SHP77 (cell line): ENCODE measurements around the gene TSPAN12.
"Not testable (repeated sequence)": the region's sequence is repeated elsewhere in the genome, so short reads cannot be mapped to it uniquely, and the experiment has no call there.

Experiments
- DNase-seq, 2 experiments: peaks; one replicate each; lab custom pipeline; 2025; lab: John Stamatoyannopoulos, UW

Gene TSPAN12

DNA sequence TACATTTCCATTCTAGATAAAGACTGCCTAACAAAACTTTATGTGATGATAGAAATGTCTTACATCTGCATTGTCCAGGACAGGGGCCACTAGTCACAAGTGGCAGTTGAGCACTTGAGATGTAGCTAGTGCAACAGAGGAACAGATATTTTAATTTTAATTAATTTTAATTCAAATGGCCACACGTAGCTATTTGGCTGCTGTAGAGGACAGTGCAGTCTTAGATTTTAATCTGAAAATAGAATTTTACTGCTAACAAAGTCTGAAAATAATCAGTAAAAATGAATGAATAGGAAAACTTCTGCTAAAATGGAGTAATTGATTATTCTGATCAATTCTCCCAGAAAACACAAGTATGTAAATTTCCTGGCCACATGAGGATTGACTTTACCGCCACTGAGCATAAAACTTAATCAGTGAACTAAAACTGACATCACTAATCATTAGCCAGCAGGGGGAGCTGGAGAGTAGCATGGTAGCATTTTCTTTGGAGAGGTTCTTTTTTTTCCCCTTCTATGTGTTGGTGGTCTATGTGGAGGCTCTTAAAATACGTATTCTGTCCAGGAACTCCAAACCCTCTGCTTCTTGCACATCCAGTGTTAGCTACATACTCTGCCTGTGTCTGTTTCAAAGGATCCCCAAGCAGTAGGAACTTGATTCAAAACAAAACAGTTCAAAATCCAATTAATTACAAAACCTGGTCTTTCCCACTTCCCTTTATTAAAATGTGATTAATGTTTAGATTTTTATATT is 52.1 kb downstream of the TSPAN12 start:
- peak; percentile 71 to 77 for DNase-seq

DNA sequence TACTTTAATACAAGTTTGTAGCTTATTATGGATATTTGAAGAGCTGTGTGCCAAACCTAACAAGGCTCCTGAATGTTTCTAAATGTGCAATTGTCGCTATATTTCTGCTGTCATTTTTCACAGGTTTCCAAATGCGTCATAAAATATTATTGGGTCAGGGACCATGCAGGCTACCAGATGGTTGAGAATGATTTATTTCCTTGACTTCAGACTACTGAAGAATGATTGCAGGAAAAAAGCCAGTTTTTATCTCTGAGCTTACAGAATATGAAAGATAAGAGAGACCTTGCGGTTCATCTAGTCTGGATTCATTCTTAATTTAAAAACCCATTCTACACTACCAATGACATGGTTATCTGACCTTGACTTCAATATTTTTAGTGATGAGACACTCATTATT is 55.2 kb downstream of the TSPAN12 start:
- no peak for DNase-seq

DNA sequence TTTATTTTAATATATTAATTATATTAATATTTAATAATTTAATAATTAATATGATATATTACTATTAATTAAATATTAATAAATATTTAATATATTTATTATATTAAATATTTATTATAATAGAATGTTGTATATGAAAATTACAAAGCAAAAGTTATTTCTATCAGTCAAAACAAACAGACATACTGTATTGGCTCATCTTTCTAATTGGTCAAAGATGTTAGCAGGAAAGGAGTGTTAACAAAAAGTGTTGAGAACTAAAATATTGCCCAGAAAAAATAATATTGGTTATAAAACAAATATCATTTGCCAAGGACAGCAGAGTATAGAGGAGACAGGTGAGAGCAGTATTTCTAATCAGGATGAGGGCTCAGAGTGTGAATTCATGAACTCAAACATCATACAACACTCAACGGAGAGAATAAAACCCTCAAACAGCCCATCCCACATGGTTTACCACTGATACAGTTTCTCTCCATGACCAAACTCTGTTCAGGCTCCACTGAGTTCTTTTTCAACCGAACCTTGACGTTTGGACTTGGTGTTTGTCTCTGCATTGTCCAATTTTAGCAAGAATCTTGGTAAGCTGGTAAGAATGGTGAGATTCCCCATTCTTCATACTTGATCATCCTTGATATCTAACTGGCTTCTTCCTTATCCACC is 58.0 kb downstream of the TSPAN12 start:
- DNase-seq, result no peak

DNA sequence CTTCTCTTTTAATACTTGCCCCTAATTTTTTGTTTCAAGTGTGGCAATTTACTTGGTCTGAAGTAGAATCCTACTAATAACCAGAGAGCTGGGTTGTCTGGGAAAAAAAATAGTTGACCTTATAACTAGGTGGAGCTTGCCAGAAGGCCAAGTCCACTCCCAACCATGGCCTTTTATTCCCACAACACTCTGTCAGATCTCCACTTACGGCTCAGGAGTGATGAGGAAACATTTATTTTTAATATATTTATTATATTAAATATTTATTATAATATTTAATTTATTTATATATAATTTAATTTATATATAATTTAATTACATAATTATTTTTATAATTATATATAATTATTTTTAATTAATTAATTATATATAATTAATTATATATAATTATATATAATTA is 58.8 kb downstream of the TSPAN12 start:
- no peak for DNase-seq

DNA sequence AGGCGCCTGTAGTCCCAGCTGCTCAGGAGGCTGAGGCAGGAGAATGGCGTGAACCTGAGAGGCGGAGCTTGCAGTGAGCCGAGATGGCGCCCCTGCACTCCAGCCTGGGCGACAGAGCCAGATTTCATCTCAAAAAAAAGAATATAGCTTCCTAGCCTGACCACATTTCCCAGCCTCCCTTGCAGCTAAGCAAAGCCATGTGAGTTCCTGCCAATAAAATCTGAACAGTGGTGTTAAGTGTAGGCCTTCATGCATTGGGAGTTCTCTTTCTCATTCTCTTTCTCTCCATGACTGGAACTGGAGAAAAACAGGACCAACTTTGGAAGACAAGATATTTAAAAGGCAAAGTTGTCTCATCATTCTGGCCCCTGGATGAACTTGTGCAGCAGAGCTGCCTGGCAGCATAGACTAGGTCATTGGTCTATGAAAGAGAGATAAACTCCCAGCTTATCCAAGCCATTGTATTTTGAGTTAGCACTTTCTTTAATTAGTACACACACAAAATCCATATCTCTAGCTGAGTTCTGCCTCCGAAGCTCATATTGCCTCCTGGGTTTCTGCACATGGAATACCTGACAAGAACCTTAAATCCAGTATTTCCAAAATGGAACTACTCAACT is 60.8 kb downstream of the TSPAN12 start:
- no peak for DNase-seq

DNA sequence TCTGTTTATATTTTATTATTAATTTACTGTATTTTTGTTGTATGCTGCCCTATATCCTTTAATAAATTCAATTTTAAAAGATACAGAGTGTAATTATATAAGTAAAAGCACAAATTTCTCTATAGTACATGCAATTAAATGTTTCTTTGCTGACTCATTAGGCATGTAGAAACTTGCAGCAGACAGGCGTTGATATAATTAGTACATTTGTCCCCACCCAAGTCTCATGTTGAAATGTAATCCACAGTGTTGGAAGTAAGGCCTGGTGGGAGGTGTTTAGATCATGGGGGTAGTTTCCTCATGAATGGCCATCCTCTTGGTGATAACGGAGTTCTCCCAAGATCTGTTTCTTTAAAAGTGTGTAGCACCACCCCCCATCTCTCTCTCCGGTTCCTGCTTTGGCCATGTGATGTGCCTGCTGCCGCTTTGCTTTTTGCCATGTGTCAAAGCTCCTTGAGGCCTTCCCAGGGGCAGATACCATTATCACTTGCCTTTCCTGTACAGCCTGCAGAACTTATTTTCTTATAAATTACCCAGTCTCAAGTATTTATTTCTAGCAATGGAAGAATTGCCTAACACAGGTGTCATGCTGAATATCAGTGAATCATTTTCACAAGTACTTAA is 63.7 kb downstream of the TSPAN12 start:
- DNase-seq, result no peak

DNA sequence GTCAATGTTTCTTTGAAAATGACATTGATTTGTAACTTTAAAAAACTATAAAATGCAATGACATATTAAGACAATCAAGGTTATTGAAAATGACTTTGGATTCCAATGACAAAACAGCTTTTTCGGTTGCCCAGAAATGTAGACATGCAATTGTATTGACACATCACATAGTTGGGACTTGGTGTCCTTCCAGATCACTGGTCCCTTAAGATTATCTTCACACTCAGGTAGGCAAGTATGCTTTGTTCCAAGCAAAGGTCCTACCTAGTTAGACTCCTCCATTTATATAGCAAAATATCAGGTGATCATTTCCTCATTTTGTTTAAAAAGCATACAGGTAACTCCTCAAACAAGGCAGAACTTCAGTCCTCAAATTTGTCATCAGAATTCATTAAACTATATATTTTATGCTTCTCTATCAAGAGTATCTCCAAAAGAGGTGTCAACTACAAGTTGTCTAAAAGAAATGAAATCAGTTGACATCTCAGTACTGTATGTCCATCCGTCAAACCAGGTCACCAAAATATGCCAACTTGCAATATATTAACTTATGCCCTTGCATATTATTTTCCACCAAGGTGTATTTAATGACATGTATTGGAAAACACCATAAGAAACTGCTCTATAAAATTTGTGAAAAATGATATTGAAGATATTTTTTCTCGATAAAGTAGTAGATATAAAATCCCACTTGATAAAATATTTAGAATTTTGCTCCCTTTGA is 64.6 kb downstream of the TSPAN12 start:
- no peak for DNase-seq

DNA sequence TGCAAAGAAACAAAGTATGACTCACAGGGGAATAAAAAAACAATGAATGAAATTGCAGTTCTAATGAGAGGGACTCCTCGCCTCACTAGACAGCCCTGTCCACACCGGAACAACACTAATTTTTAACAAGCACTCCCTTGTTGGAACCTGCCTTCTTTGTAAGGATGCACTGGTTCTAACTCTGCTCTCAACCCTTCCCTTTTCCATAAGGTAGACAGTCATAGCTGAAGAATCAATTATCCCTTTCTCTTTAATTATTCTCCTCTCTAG is 65.1 kb downstream of the TSPAN12 start:
- no peak for DNase-seq

DNA sequence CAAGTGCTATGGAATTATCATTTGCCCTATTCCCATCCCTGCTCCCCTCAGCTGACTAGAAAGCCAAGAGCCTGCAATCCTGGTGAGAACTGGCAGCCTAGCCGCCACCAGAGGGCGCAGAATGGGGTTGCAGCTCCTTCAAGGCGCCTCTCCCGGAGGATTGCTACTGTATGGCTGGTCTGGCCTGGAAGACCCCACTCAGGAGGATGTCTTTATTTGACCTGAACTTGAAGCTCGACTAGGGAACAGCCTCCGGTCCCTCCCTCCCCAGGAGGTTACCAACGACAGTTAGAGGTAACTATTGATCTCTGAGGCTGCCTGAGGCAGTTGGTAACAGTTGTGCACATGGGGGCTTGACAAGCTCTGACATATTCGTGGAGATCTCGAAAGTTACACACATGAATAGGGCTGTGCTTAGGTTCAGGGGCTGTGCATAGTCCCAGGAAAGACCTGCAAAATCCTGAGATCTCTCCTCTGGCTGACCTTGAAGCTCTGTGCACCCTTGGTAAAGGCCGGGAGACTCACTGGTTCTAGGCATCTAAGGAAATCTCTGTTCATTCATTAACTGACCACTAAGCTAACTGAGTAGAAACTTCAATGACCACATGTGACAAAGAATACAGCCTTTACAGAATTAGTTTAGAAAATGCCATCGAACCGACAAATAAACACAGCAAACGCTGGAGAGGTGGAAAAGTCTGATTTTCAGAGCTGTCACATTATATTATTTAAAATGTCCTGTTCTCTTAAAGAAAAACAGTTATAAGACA is 65.7 kb downstream of the TSPAN12 start:
- peak; percentile 38 to 43 for DNase-seq

DNA sequence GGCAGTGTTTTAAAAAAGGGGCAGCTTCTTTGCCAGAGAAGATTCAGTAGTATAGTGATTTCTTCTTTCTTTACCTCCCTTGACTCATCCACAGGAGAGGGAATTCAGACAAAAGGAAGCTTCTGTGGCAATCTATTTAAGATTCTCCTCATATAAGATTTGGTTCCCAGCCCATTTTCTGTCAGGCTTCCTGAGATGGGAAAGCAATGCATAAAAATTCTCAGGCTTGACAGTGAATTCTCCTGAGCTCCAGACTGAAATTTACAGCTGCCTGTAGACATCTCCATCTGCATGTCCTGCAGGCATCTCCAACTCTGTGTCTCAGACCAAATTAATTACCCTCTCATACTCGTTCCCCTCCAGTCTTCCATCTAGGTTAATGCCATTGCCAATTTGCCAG is 72.8 kb downstream of the TSPAN12 start:
- DNase-seq, result no peak

DNA sequence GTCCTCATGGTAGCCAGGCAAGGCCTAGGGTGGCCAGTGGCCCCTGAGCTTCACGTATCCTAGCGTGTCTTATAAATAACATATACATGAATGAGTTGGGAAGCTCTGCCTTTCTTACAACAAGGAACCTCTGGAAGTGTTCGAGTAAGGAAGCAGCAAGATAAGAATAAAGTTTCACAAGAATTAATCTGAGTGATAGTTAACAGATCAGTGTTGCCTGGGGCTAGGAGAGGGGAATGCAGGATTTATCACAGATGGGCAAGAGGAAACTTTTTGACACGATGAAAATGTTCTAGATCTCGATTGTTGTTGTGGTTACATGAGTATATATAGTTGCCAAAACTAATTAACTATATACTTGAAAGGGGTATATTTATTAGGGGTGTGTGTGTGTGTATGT is 74.2 kb downstream of the TSPAN12 start:
- DNase-seq, result no peak

DNA sequence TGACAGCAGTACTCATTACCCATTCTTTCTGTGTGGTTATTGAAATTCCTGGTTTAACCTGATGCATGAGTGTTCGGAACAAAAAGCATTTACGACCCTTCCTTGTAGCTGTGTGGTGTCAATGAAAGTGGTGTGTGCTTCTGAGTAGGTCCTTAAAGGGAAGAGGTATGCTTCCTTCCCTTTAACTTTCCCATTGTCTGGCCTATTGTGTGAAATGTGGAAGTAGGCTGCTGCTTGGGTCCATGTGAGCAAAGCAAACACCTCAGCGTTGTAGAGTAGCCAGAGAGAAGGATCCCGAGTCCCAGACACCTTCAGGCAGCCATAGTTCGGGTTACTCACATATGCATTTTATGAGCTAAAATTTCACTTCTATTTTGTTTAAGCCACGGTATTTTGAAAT is 74.7 kb downstream of the TSPAN12 start:
- DNase-seq, result no peak

DNA sequence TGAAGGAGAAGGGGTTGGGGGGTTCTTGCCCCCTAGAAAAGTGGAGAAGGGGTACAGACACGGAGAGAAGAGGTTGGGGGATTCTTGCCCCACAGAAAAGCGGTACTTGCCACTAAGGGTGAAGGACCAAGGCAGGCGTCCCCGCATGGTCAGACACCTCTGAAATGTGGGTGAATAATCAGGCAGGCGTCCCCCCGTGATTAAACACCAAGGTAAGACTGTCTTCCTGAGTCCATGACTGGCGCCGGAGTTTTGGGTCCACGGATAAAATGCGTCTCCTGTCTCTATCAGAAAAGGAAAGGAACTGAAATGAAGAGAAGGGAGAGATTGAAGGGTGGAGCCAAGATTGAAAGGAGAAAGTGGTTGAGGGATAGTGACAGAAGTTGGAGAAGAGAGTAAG is 76.0 kb downstream of the TSPAN12 start:
- not testable (repeated sequence) for DNase-seq

DNA sequence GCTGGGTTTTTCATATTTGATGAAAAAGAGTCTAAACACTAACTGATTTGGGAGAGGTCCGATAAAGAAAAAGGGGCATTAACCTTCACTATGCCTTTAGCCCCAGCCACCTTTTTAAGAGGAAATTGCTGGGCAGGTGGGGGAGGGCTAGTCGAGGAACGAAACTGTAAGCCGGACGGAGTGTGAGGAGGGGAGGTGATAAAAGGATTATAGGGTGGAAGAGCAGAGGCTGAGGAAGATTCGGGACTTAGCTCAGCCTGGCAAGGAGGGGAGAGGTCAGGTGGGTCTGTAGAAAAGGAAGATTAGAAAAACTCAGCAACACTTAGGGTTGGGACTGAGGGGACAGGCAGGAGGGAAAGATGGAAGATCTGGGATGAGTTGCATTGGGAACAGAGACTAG is 77.0 kb downstream of the TSPAN12 start:
- no peak for DNase-seq

DNA sequence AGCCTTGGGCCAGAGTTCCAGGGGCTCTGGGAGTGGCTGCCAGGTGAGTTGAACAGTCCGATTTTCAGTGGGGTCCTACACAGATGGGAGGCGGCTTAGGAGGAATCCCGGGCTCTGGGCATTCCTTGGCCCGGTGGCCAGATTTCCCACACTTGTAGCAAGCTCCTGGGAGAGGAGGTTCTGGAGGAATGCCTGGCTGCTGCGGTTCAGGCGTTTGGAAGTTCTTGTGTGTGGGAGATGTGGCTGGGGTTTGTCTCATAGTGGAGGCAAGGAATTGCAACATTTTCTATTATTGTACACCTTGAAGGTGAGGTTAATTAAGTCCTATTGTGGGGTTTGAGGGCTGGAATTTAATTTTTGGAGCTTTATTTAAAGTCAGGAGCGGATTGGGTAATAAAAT is 77.5 kb downstream of the TSPAN12 start:
- not testable (repeated sequence) for DNase-seq

DNA sequence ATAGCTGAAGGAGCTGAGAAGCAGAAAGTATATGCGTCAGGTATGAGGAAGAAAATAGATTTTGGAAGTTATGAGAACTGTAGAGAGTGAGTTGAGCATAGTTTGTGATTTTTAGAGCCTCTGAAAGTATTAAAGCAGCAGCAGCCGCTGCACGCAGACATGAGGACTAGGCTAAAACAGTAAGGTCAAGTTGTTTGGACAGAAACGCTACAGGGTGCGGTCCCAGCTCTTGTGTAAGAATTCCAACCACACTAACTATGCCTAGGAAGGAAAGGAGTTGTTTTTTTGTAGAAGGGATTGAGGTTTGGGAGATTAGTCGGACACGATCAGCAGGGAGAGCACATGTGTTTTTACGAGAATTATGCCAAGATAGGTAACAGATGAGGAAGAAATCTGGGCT is 78.9 kb downstream of the TSPAN12 start:
- DNase-seq, result not testable (repeated sequence)

DNA sequence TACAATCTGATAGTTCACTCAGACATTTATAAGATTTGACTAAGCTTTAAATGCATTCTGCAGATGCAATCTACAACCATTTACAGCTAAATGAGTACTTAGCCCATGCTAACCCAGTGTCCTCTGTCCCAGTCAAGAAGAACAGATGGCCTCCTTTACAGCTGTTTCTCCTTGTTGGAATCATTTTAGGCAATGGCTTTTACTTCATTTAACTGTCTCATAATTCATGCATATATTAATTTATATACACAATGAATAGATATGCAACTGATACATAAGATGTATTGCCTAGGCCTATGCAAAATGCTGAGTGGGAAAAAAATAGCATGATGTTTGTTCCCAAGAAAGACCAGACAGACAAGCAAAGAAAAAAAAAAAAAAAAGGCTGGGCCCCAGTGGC is 82.2 kb downstream of the TSPAN12 start:
- DNase-seq, result no peak

DNA sequence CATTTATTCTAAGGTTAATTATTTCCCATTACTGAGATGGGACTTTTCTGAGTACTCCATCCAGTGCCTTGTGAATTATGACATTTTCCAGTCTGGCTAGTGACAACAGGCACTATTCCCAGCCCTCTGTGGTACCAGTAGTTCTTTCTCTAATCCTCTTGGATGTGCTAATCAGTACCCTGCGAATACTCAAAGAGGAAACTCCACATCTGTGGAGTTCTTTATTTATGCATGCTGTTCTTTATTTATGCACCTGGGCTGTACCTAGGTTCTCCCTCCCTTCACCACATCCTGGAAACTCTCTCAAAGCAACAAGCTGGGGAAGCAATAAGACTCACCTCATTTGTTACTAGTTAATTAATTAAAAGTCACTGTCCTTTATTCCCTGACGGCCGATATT is 83.5 kb downstream of the TSPAN12 start:
- DNase-seq, result no peak

DNA sequence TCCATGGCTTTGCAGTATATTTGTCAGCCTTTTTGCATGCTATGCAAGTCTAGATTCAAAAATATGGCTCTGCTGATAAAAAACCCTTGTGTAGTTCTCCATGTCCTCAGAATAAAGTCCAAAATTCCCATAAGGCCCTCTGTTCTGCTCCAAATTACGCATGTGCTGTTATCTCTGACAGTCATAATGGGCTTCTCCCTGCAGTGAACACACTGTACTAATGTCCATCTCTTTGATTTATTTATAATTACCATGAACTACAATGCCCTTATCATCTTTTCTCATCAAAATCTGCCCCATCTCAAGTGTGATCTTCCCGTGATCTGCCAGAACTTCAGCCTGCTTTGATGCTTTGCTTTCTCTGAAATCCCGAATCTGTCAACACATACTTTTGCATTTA is 87.7 kb downstream of the TSPAN12 start:
- DNase-seq, result no peak

DNA sequence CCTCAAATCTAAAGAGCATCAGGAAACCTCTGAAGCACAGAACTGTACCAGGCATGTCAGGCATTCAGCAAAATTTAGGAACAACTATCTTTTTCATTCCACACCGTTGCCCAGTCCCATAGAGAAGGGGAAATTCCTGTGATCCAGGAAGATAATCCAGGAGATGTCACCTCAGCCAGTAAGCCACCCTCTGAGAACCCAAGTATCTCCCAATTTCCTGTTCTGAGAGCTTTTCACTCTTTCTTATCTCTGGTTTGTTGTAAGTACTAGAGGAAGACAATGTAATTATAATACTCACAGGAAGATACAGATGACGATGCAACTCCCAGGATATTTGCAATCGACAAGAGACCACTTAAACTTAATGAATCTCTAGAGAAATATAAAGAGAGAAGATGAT is 97.1 kb downstream of the TSPAN12 start:
- DNase-seq, result no peak

DNA sequence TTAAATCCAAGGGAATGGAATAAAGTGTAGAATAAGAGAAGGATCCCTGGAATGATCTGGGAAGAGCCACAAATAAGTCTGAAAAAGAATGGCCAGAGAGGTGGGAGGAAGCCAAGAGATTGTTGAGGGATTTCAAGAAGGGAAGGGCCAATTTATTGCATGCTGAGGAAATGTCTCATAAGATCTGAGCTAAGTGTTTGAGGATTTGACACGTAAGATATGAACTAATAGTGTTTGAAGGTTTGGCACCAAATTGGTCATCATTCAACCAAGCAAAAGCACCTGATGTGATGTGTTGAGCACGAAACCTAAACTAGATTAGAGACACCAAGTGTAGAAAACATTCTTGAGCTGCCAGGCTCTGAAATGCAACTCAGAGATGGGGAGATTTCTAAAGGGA is 97.9 kb downstream of the TSPAN12 start:
- DNase-seq, result no peak

DNA sequence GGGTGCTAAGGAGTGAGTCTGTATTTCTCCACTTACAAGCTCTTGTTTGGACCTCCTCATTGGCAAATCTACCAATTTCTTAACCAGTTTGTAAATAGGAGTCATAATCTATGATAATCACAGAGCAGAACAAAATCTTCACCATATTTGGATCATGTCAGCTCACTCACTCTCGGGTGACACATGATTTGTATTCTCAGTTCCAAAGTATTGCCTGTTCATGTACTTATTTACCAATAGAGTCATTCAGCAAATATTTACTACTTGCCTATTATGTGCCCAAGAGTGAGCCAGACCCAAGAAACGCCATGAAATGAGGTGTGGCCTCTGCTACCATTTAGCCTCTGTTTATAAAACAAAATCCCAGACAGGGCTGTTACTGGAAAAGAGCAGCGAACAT is 114.8 kb downstream of the TSPAN12 start:
- DNase-seq, result no peak
